AG08396 (cell line): ENCODE results near the gene RAB34.

Experiments used
- DNase-seq: peaks from one replicate; pipeline ENCODE4 v3.0.0; 2012; ENCODE audit warnings: low spot score, mixed read lengths

The RAB34 gene, protein sequence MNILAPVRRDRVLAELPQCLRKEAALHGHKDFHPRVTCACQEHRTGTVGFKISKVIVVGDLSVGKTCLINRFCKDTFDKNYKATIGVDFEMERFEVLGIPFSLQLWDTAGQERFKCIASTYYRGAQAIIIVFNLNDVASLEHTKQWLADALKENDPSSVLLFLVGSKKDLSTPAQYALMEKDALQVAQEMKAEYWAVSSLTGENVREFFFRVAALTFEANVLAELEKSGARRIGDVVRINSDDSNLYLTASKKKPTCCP

DNA sequence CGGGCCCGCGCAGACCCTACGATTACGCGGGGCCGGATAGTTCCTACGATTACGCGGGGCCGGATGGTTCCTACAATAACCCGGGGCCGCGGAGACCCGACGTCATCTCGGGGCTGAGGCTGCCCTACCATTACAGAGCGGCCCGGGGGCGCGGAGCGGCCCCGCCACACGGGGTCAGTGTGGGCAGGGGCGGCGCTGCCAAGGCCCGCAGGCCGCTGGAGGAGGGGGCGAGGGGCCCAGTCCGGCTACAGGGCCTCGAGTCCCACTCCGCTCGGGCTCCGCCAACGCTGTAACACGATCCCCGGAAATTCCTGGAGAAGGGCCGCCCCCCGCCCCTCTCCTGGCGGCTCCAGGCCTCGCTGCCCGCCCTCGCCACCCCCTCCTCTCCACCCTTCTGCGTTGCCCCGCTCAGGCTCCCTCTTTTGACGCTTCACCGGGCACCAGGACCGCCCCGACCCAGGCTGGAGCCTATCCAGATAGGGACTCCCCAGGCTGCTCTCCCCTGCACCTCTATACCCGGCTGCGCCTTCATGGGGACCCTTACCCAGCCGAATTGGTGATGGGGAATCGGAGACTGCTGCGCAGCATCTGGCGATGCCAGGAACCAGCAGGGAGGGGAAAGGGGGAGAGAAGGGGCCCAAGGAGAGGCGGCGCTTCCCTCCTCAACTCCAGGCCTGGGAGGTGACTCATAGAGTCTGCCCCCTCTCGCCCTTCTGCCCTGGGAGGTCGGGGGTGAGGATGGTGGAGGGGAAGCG is at the start of gene RAB34:
RAB34 (minus strand) TSS at position 291 of the 755 bp plus-strand sequence. CDS start 602 bp downstream, outside the sequence.
- DNase-seq: peak; percentile 80

DNA sequence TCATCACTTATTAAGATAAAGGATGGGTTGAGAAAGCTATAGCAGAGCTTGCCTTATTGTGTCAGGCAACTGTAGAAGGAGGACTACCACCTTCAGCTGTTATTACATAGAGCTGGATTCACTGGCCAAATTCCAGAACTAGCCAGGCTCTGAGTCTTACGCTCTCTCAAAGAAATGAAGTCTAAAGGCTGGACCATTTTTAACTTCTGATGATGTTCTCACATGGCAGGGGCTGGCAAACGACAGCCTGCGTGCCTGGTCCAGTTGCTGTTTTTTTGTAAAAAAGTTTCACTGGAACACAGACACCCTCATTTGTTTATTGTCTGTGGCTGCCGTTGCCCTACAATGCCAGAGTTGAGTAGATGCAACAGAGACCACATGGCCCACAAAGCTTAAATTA is 47.4 kb upstream of the RAB34 start:
- no peak for DNase-seq

DNA sequence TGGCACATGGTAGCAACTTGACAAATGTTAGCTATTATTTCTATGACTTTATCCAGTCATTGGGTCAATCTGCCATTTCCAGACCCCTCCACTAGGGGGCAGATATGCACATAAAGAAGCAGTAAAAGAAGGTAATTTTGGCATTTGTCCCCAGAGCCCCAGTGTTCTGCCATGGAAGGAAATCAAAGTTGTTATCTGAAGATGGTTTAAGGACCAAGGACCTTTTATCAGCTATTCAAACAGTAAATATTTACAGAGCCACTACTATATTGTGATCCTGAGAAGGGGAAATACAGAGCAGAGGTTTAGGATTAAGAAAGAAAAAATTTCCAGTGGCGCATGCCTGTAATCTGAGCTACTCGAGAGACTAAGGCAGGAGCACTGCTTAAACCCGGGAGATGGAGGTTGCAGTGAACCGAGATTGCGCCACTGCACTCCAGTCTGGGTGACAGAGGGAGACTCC is 46.2 kb upstream of the RAB34 start:
- peak; percentile 73 for DNase-seq

DNA sequence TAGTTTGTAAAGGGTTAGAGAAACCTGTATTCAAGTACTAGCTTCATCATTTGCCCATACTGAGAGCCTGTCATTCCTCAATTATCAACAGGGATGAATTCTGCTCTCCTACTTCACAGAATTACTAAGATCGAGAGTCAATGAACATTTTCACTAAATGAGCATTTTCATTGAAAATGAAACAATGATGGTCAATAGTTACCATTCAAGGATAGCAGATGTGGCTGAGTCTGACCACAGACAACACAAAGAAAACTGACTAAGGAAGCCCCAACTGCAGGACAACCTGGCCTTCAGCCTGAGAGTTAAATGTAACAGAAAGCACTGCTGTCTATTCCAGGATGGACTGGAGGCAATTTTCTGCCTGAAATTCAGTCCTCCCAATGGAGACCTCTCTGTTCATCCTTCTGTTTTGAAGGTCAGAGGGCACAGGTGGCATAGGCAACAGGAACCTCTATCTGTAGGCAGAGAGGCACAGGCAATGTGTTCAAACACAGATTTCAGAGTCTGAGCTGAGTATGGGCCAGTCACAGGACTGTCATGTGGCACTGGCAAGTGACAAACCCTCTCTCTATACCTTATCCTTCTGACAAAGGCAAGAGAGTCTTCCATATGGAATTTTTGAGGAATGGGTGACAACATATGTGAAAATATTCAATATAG is 45.6 kb upstream of the RAB34 start:
- no peak for DNase-seq

DNA sequence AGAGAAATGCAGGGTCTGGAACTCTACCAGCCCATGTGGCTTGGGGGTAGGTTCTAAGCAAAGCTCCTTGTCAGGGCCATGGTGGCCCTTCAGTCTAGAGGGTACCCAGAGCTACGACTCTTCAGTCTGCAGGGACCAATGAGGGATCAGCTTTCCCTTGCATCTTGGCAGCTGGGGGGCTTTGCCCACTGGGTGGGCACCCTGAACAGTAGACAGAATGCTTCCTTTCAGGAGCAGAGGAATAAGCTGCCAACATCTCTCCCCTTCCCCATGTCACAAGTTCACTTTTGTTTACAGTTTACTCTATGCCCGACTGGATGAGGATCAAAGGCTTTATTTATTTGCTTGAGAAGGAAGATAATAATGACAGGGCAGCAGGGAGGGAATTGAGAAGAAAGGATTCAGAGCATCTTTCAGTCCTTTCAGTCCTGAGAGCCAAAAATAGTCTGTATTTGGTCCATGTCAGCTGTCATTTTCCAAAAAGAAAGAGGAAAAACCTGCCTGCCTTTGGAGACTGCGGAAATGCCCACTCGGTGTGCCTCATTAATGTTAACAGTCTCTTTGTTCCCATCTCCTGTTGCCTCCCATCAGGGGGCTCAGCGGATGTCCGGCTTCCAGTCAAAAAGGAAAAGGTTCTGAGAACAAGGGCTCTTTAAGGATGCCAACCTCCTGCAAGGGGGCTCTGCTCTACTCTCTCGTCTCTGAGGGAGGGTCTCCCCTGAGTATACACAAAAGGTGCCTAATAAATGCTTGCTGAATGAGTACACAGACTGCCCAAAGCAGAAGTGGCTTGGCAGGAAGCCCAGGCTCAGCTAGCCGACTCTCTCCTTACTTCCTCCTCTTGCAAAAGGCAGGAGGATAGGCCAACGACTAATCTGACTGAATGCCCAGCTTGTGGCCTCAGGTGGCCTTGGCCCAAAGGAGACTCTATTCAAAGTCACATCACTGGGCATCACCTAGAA is 43.2 kb upstream of the RAB34 start:
- peak; percentile 64 for DNase-seq

DNA sequence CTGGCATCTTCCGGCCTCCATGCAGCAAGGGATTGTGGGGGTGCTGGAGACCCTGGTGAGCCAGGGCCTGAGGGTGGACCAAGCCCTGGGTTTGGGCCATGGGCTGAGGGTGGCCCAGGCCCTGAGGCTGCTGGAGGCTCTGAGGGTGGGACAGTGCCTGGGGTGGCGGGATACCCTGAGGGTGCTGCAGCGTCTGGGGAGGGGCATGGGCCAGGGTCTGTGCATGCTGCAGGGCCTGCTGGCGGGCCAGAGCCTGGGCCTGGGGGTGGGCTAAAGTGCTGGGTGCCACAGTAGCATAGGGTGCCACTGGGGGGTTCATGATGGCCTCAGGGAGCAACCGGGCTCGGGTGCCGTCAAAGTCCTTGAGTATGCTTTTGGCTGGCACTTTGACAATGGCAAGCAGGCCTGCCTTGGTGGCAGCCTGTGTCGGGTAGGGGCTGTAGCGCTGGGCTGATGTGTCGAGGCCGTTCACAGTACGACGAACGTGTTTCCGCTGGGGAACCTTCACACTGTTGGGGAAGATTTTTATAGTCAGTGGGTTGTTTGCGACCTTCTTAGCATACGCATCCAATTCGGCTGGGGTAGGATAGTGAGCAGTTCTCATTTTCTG is 41.7 kb upstream of the RAB34 start:
- DNase-seq: no peak

DNA sequence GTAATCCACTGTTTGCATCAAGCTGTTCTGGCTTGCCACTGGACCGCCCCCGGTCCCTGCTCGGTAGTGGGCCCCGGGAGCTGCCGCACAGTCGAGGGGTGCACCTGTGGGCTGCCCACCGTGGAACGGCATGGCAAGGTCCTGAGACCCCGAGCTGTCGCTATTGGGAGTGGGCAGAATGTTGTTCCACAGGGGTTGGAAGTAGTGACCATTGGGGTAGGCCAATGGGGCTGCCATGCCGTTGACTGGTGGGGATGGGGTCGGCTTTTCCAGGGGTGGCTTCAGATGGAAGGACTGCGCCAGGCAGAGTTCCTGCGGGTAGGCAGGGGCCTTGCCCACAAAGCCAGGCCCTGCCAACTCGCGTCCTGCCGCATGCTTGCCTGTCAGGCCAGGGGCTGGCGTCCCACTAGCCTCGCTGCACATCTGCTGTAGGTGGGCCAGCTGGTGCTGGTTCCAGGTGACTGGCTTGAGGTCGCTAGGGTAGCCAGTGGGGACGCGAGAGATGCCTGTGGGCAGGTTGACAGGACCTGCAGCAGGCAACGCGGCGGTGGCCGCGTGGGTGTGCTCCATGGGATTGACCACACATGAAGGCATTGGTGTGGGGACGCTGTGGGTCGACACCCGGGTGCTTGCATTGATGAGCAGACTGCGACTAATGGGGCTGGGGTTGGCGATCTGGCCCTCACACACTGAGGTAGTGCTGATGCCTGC is 40.9 kb upstream of the RAB34 start:
- DNase-seq: no peak

DNA sequence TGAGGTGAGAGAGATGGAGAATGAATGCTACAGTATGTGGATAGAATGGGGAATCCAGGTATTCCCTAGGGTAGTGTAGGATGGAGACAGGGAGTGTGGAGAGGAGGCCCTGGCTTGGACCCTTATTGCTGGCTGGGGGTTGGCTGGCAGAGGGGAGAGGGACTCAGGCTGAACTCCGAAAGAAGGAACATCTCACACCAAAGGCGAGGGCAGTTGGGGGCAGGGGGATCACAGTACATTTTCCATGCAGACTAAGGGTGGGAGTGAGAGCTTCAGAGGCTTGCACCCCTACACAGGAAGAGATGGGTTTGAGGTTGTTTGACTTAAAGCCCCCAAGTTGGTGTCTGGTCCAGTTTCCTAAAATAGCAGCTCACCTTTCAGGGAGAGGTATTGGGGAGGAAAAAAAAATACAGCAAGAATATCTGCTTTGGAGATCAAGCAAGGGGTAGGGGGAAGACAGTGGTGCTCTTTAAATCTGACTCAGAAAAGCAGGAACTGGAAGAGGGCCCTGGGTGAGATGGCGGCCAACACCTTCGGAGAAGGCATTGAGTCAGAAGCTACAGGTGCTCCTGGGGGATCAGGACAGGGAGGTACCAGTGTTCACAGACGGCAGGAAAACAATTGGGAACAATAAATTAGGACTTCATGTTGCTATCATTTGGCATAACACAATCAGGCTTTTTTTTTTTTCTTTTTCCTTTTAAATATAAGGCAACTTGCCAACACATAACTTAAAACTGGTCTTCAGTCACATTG is 38.6 kb upstream of the RAB34 start:
- DNase-seq: no peak

DNA sequence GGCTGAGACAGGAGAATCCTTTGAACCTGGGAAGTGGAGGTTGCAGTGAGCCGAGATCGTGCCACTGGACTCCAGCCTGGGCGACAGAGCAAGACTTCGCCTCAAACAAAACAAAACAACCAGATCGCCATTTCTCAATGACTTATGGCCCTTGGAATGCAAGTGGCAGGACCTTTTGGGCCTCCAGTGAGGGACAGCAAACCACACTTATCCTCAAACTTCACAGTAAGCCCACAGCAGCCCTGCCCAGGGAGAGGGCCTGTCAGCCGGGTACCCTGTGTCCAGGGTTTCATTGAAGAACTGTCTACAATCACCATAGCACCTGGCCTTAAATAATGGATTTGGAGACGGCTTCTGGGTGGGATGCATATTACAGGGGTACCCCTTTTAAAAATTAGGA is 37.8 kb upstream of the RAB34 start:
- peak; percentile 32 for DNase-seq

DNA sequence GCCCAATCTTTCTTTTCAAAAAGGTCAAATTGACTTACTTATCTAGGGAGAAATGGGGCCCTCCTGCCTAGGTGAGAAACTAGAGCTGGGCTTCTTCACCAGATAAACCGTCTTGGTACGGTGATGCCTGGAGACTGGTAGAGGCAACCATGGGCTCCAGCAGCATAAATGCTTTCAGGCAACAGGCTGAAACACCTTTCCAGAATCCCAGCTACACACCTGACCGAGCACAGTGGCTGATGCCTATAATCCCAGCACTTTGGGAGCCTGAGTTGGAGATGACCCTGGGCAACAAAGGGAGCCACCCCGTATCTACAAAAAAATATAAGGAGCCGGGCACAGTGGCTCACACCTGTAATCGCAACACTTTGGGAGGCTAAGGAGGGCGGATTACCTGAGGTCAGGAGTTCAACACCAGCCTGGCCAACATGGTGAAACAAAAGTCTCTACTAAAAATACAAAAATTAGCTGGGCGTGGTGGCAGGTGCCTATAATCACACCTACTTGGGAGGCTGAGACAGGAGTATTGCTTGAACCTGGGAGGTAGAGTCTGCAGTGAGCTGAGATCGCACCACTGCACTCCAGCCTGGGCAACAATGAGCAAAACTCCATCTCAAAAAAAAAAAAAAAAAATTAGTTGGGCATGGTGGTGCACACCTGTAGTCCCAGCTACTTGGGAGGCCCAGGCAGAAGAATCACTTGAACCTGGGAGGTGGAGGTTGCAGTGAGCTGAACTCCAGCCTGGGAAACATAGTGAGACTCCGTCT is 34.1 kb upstream of the RAB34 start:
- no peak for DNase-seq

DNA sequence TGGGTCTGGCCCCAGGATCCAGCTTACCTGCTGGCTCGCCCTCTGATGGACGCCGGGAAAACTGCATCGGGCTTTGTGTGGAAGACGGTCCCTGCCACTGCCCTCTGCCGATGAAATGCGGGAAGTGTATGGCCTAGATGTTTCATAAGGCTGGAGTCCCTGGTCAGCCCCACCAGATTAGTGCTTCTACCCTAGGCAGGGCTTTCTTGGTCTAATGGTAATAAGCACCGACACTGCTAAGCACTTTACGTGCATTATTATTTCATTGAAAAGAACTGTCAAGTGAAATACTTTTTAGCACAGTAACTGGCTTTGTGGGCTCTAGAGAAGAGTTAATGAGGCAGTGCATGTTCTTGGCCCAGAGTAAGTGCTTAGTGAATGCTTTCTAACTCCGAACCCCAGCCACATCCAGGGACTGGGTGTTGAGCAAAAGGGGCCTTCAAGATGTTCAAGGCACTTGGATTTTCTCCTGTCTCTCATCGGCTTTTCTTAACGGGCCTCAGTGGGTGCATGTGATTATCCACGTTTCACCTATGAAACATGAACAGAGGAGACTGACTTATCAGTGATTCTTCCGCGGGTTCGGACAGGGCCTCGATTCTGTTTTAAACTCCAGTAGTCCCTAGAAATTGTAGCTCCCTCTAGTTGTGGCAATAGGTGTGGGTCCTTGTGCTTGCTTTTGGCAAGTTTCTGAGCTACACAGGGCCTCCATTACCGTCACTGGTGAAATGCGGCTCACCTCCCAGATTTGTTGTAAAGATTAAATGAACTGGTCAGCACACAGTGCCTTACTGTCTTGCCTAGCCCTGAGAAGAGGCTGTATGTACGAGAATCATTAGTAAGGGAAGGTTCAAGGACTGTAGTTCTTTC is 32.7 kb upstream of the RAB34 start:
- peak; percentile 85 for DNase-seq

DNA sequence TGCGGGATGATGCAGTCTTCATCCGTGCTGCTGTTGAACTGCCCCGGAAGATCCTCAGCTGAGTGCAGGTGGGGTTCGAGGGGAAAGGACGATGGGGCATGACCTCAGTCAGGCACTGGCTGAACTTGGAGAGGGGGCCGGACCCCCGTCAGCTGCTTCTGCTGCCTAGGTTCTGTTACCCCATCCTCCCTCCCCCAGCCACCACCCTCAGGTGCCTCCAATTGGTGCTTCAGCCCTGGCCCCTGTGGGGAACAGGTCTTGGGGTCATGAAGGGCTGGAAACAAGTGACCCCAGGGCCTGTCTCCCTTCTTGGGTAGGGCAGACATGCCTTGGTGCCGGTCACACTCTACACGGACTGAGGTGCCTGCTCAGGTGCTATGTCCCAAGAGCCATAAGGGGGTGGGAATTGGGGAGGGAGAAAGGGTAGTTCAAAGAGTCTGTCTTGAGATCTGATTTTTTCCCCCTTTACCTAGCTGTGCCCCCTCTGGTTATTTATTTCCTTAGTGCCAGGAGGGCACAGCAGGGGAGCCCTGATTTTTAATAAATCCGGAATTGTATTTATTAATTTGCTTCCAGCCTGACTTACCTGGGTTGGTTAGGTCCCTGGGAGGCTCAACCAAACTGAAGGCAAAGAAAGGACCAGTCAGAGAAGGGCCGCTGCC is 32.0 kb upstream of the RAB34 start:
- DNase-seq: no peak

DNA sequence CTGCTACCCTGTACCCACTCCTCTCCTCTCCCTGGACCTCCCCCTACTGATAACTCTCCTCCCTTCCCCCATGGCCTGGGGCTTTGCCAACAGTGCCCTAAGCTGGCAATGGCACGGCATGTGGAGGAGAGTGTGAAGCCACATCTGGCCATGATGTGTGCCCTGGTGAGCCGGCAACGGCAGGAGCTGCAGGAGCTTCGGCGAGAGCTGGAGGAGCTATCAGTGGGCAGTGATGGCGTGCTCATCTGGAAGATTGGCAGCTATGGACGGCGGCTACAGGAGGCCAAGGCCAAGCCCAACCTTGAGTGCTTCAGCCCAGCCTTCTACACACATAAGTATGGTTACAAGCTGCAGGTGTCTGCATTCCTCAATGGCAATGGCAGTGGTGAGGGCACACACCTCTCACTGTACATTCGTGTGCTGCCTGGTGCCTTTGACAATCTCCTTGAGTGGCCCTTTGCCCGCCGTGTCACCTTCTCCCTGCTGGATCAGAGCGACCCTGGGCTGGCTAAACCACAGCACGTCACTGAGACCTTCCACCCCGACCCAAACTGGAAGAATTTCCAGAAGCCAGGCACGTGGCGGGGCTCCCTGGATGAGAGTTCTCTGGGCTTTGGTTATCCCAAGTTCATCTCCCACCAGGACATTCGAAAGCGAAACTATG is 31.3 kb upstream of the RAB34 start:
- DNase-seq: no peak

DNA sequence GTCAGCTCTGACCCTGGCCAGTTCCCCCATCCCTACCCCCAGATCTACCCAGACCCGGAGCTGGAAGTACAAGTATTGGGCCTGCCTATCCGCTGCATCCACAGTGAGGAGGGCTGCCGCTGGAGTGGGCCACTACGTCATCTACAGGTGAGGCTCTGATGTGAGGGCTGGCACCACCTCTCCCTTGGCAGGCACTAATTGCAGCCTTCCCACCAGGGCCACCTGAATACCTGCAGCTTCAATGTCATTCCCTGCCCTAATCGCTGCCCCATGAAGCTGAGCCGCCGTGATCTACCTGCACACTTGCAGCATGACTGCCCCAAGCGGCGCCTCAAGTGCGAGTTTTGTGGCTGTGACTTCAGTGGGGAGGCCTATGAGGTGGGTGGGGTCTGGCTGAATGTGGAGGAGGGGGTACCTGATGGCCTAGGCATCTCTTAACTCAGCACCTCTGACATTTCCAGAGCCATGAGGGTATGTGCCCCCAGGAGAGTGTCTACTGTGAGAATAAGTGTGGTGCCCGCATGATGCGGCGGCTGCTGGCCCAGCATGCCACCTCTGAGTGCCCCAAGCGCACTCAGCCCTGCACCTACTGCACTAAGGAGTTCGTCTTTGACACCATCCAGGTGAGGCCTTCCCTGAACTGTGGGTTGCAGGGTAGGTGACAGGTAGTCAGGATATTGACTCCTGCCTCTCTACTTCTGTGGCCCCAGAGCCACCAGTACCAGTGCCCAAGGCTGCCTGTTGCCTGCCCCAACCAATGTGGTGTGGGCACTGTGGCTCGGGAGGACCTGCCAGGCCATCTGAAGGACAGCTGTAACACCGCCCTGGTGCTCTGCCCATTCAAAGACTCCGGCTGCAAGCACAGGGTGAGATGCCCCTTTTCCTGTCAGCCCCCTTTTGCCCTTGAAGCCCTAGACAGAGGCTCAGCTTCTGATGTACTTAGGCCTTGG is 30.4 kb upstream of the RAB34 start:
- no peak for DNase-seq

DNA sequence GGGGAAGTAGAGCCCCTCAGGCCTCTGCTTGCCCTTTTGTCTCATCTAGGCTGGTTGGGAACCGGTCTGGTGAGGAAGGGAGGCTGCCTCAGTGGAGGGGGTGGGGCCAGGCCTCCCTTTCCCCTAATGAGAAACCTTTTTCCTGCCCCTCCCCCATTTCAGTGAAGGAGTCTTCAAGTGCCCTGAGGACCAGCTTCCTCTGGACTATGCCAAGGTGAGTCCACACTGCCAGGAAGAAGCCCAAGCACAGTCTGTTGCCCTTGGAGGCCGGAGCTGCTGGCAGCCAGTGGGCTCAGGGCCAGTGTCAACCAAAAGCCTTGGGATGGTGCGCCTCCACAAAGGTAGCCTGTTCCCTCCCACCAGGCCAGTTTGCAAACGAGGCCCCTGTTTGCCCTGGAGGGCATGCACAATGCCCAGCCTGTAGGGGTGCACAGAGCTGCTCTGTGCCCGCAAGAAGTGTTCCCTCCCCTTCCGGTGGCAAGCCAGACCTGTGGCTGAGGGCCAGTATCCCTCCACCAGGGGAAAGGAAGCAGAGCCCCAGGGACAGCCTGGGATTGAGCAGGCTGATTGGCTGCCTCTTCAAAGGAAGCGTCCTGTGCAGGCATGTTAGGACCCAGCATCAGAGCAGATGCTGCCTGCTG is 29.5 kb upstream of the RAB34 start:
- DNase-seq: no peak
